Measurements from ENCODE around the gene MRPS12. TPM values are rescaled to one million over a fixed set of nuclear protein-coding genes. Genes with fewer than 3 reads are reported as not detected.
A peak's percentile ranks its signal among the peaks of the same experiment; 100 is the strongest.
"Not testable (repeated sequence)": the region's sequence is repeated elsewhere in the genome, so short reads cannot be mapped to it uniquely, and the experiment has no call there.

Gene MRPS12
- 10 to 100 TPM; 21.2 to 49.5 (median 24.0) TPM for total RNA-seq
- long read RNA-seq, transcript MRPS12-201 (3 exons, 1,207 nt), result major isoform, 20 of 28 reads
- long read RNA-seq, partial matches to known transcripts, result 0 of 28 reads
- long read RNA-seq, other reads (novel, unspliced or antisense), result 0 of 28 reads

DNA sequence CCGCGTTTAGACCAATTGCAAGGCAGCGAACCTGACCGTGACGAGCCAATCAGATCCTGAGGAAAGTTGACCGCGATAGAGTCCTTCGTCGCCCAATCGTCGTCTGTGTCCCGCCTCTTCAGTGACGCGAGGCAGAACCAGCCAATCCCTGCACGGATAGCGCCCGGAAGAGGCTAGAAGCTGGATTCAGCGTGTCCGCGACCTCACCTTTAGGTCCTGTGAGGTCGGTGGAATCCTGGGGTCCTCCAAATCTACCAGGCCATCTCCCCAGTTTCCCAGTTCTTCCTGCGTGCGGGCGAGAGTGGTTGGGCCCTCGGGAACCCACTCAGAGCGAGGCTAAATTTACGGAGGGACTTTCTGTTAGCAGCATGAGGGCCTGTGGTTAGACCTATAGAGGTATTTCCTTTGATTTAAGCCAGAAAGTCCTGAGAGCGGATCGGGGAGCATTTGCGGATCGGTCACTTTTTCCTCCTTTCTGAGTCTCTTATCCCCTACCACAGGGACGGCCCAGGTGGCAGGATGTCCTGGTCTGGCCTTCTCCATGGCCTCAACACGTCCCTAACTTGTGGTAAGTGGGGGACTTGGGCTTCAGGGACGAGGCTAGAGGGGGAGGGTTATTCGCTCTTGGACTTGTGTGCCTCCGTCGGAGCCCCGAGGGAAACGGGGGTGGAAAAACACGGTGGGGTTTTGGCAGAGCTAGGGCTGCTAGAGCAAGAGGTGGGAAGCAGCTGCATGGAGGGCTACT lies at the start of gene MRPS12:
MRPS12 (plus strand) TSS at position 169 of the 745 bp plus-strand sequence; CDS start at position 520, 351 bp downstream.
- intact Hi-C loops (cut with DNase I), result no loop called here
- H3K36me3 ChIP-seq, result peaks cover 0 to 3% (median 0%) of the 10 kb centered on the region in 4 donors
- TF ChIP-seq, protein P1, sequence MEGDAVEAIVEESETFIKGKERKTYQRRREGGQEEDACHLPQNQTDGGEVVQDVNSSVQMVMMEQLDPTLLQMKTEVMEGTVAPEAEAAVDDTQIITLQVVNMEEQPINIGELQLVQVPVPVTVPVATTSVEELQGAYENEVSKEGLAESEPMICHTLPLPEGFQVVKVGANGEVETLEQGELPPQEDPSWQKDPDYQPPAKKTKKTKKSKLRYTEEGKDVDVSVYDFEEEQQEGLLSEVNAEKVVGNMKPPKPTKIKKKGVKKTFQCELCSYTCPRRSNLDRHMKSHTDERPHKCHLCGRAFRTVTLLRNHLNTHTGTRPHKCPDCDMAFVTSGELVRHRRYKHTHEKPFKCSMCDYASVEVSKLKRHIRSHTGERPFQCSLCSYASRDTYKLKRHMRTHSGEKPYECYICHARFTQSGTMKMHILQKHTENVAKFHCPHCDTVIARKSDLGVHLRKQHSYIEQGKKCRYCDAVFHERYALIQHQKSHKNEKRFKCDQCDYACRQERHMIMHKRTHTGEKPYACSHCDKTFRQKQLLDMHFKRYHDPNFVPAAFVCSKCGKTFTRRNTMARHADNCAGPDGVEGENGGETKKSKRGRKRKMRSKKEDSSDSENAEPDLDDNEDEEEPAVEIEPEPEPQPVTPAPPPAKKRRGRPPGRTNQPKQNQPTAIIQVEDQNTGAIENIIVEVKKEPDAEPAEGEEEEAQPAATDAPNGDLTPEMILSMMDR (IDR thresholded peaks at IDR 0.05), result no peak
- TF ChIP-seq POLR2A (IDR thresholded peaks at IDR 0.05), result peak; percentile 64

DNA sequence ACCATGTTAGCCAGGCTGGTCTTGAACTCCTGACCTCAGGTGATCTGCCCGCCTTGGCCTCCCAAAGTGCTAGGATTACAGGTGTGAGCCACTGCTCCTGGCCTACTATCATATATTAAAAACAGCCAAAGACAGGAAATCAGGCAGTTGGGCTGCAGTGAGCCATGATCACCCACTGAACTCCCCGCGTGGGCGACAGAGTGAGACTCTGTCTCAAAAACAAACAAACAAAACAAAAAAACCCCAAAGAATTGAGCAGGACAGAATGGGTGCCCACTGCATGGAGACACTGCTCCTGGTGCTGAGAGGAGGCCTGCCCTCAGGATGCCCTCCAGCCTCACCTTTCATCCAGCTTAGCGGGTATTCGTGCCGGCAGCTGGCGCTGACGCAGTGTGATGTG lies 47.5 kb upstream of the MRPS12 start:
- WGBS (ENCODE audit: insufficient coverage, low coverage, low lambda C conversion rate, missing lambda C conversion rate), result 79% methylated on average over 5 of the region's 9 CpGs
- no peak for TF ChIP-seq POLR2A (IDR thresholded peaks at IDR 0.05)
- TF ChIP-seq, protein P1 (IDR thresholded peaks at IDR 0.05), result no peak
- no peak for ATAC-seq
- Histone ChIP-seq H3K27me3 (no peaks in the 10 kb centered on the region), H3K4me3 (no peak overlapping the region), H3K9me3 (no peaks in the 10 kb centered on the region), H3K27ac (no peak overlapping the region), H3K36me3 (peaks cover 0 to 6% (median 2%) of the 10 kb centered on the region in 4 donors), H3K4me1 (peaks cover 0 to 8% (median 4%) of the 10 kb centered on the region in 4 donors)
- intact Hi-C loops (cut with DNase I), result no loop called here
- no peak for DNase-seq

More for the DNA sequence above, at the start of gene MRPS12:
- Histone ChIP-seq H3K27me3 (no peaks in the 10 kb centered on the region), H3K4me1 (peaks cover 0 to 36% (median 3%) of the 10 kb centered on the region in 4 donors), H3K27ac (peak within 1 kb of the TSS; percentile 75 to 81 (median 75)), H3K4me3 (peak within 1 kb of the TSS; percentile 74 to 86 (median 76)), H3K9me3 (no peaks in the 10 kb centered on the region)
- ATAC-seq (peak; percentile 88 to 97 (median 95)), DNase-seq (peak; percentile 98 to 99 (median 98))
- WGBS (ENCODE audit: insufficient coverage, low coverage, low lambda C conversion rate, missing lambda C conversion rate), result 2% methylated on average over 18 of the region's 40 CpGs

DNA sequence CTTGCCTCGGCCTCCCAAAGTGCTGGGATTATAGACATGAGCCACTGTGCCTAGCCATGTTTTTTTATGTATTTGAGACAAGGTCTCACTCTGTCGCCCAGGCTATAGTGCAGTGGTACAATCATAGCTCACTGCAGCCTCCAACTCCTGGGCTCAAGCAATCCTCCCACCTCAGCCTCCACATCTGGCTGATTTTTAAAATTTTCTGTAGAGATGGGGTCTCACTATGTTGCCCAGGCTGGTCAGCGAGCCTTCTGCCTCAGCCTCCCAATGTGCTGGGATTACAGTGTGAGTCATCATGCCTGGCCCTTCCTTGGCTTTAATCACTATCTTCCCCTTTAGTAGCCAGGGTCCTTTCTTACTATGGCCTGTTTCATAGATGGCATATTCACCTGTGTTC lies 46.1 kb upstream of the MRPS12 start:
- ATAC-seq; intact Hi-C loops (cut with DNase I); H3K4me3 ChIP-seq; H3K27me3 ChIP-seq; DNase-seq; H3K27ac ChIP-seq; H3K4me1 ChIP-seq; H3K9me3 ChIP-seq: not testable (repeated sequence)
- 100% methylated on average over 1 of the region's 3 CpGs for WGBS (ENCODE audit: insufficient coverage, low coverage, low lambda C conversion rate, missing lambda C conversion rate)
- peaks cover 0 to 16% (median 3%) of the 10 kb centered on the region in 4 donors for H3K36me3 ChIP-seq

DNA sequence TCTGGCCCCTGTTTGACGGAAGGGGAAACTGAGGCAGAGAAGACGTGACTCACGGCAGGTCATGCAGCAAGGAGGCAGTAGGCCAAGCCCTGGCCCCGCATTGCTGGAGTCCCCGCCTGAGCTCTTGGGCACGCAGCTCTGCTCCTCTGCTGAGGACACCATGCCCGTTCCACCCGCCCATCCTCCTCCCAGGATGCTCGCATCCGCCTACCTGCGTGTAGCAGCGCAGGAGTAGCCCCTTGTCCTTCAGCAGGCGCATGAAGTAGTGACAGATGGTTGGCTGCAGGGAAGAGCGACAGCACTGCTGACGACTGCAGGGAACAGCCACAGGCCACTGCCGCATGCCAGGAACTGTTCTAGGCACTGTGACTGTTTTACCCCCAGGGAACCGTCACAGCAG lies 41.9 kb upstream of the MRPS12 start:
- no peak for DNase-seq
- Histone ChIP-seq H3K4me3 (no peak overlapping the region), H3K36me3 (peaks cover 0 to 14% (median 3%) of the 10 kb centered on the region in 4 donors), H3K9me3 (no peaks in the 10 kb centered on the region), H3K27ac (no peak overlapping the region), H3K27me3 (no peaks in the 10 kb centered on the region), H3K4me1 (peaks cover 0 to 8% (median 4%) of the 10 kb centered on the region in 4 donors)
- ATAC-seq, result no peak
- no peak for TF ChIP-seq POLR2A (IDR thresholded peaks at IDR 0.05)
- TF ChIP-seq, protein P1 (IDR thresholded peaks at IDR 0.05), result no peak
- WGBS (ENCODE audit: insufficient coverage, low coverage, low lambda C conversion rate, missing lambda C conversion rate), result 100% methylated on average over 1 of the region's 17 CpGs
- intact Hi-C loops (cut with DNase I), result no loop called here

DNA sequence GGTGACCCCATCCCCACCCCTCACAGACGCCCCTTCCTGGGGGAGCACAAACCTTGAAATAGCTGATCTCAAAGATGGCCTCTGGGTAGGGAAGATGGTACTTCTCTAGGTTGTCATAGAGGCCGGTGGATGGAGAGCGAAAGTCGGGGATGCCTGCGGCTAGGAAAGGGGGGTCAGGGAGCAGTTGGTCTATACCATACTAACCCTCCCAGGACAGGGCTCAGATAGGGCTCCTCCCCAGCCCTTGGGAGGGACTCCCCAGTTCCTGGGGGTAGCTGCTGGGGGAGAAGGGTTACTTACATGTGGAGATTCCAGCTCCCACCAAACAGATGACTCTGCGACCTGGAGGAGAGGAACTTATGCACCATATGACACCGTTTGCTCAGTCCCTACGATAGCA lies 40.9 kb upstream of the MRPS12 start:
- ATAC-seq (no peak), DNase-seq (no peak)
- 91% methylated on average over 8 of the region's 8 CpGs for WGBS (ENCODE audit: insufficient coverage, low coverage, low lambda C conversion rate, missing lambda C conversion rate)
- Histone ChIP-seq H3K4me1 (peaks cover 0 to 8% (median 4%) of the 10 kb centered on the region in 4 donors), H3K4me3 (no peak overlapping the region), H3K9me3 (no peaks in the 10 kb centered on the region), H3K27ac (no peak overlapping the region), H3K36me3 (peaks cover 0 to 14% (median 3%) of the 10 kb centered on the region in 4 donors), H3K27me3 (no peaks in the 10 kb centered on the region)
- no peak for TF ChIP-seq POLR2A (IDR thresholded peaks at IDR 0.05)
- TF ChIP-seq, protein P1 (IDR thresholded peaks at IDR 0.05), result no peak
- intact Hi-C loops (cut with DNase I), result no loop called here
